HG02798 (cell line): ENCODE data around the gene LAMTOR4.
"Not testable (repeated sequence)": the region's sequence is repeated elsewhere in the genome, so short reads cannot be mapped to it uniquely, and the experiment has no call there.

Experiments used
- ATAC-seq: cut with Tn5 transposase; IDR thresholded peaks from one replicate; pipeline ENCODE4 v1.9.1; 2021; ENCODE audit warnings: mild to moderate bottlenecking; ENCODE audit not compliant: unreplicated experiment, poor library complexity

The LAMTOR4 gene

DNA sequence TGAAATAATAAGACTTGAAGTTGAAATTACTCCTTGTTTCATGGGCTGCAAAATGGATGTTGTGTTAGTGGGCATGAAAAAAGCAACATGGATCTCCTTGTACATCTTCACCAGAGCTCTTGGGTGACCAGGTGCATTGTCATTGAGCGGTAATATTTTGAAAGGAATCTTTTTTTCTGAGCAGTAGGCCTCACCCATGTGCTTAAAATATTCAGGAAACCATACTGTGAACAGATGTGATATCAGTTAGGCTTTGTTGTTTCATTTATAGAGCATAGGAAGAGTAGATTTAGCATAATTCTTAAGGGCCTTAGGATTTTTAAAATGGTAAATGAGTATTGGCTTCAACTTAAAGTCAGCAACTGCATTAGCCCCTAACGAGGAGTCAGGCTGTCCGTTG lies 44.3 kb downstream of the LAMTOR4 start:
- ATAC-seq: no peak

DNA sequence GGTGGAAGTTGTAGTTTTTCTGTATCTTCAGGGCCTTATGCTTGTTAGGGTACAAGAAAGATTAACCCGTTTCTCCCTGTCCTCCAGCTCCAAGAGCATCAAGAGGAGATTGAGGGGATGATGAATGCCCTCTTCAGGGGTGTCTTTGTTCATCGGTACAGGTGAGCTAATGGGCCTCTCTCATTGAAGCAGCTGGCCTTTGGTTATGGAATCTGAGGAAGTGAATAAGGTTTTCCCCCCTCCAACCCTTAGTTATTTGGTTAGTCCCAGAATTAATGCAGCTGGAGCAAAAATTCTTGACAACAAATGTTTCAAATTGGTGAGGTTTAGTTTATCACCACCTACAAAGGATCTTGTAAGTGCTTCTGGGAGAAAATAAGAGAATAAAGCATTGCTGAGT lies 46.5 kb downstream of the LAMTOR4 start:
- ATAC-seq: no peak

DNA sequence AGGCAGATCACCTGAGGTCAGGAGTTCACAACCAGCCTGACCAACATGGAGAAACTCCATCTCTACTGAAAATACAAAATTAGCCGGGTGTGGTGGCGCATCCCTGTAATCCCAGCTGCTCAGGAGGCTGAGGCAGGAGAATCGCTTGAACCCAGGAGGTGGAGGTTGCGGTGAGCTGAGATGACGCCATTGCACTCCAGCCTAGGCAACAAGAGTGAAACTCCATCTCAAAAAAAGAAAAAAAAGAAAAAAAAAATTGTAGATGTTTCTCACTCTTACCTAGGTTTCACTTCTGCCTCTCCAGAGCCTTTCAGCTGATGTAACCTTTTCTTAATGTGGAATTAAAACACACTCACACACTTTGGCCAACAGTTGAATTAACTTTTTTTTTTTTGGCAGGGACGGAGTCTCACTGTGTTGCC lies 47.2 kb downstream of the LAMTOR4 start:
- ATAC-seq: not testable (repeated sequence)

DNA sequence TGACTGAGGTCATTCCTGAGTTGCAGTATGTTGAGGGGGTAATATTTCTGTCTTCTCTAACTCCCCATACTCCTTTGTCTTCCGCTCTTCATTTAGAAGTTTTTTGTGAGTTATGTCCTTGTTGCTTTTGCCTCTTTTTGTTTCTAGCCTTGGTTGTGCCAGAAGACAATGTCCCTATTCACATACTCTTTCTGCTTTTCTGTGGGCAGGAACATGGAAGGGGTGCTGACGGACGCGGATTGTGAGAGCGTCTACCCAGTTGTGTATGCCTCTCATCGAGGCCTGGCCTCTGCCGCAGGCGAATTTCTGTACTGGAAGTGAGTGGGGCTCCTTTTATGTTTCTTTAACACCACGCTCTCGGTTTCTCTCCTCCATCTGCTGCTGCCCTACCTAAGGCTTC lies 49.5 kb downstream of the LAMTOR4 start:
- no peak for ATAC-seq

DNA sequence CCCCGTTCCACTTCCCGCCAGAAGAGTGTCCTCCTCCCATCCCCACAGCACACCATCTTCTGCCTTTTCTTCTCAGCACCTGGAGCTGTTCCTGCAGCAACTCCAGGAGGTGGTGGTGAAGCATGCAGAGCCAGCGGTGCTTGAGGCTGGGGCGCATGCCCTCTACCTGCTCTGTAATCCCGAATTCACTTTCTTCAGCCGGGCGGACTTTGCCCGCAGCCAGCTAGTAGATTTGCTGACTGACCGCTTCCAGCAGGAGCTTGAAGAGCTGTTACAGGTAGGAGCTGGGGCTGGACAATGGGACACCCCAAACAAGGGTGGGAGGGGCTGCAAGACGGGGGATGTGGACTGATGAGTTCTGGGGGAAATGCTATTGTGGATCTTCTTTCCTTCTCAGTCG lies 52.0 kb downstream of the LAMTOR4 start:
- ATAC-seq: no peak
